ENCODE measurements around the gene TMIGD1. TPM values are rescaled to one million over a fixed set of nuclear protein-coding genes. Genes with fewer than 3 reads are reported as not detected.

Gene TMIGD1
- not detected for total RNA-seq
- polyA plus RNA-seq = not detected
- long read RNA-seq, donor 1 = 0 reads
- long read RNA-seq, donor 2 = 0 reads

GRCh38 chr17:30333503-30334360 lies at the start of gene TMIGD1:
Gene TMIGD1, minus strand, starts transcription at chr17:30334057. Its CDS starts 1,924 bp downstream, at chr17:30332133.
- no peak for TF ChIP-seq POLR2A (IDR thresholded peaks at IDR 0.05)
- Histone ChIP-seq H3K4me3 (no peak within 1 kb of the TSS), H3K4me1 (peaks cover 0 to 28% (median 6%) of the 10 kb centered on the region in 6 donors), H3K36me3 (no peaks in the 10 kb centered on the region), H3K27ac (no peak within 1 kb of the TSS), H3K9me3 (no peaks in the 10 kb centered on the region), H3K27me3 (replicated peaks in 1 of 7) (no peaks in the 10 kb centered on the region)
- intact Hi-C loops (cut with DNase I; ENCODE audit: low total_unique reads) = loop anchor here (10.0 kb wide), 1 partner anchor 229 kb away; no protein-coding TSS in a partner anchor
- DNase-seq = no peak
- WGBS, 5 donors = 88 to 92% (median 91%) methylated on average over 9 of the region's 9 CpGs

- H3K27ac ChIP-seq = no peak overlapping the region
- intact Hi-C loops (cut with DNase I; ENCODE audit: low total_unique reads) = no loop called here
- no peak for DNase-seq
- TF ChIP-seq POLR2A (IDR thresholded peaks at IDR 0.05) (no peak), POLR2AphosphoS5 (IDR thresholded peaks at IDR 0.05) (no peak), CTCF (IDR thresholded peaks at IDR 0.05 in 8 of 11, conservative IDR thresholded peaks at IDR 0.05 in 3 of 11) (no peak)
- 82 to 96% (median 90%) methylated on average over 1 of the region's 1 CpG for WGBS, 5 donors
- peaks cover 0 to 10% (median 0%) of the 10 kb centered on the region in 7 donors for H3K27me3 ChIP-seq (replicated peaks in 1 of 7)
- H3K4me1 ChIP-seq = peaks cover 22 to 66% (median 48%) of the 10 kb centered on the region in 6 donors
- peaks cover 0 to 26% (median 12%) of the 10 kb centered on the region in 6 donors for H3K36me3 ChIP-seq
- no peaks in the 10 kb centered on the region for H3K9me3 ChIP-seq
- no peak overlapping the region for H3K4me3 ChIP-seq
Measured at GRCh38 chr17:30382345-30382744, 48.5 kb upstream of the TMIGD1 start.

GRCh38 chr17:30381340-30381659 lies 47.4 kb upstream of the TMIGD1 start:
- 81 to 90% (median 83%) methylated on average over 2 of the region's 2 CpGs for WGBS, 5 donors
- TF ChIP-seq POLR2A (IDR thresholded peaks at IDR 0.05) (no peak), POLR2AphosphoS5 (IDR thresholded peaks at IDR 0.05) (no peak), CTCF (IDR thresholded peaks at IDR 0.05 in 8 of 11, conservative IDR thresholded peaks at IDR 0.05 in 3 of 11) (no peak)
- Histone ChIP-seq H3K27ac (peak overlapping the region in 1 of 8 donors; percentile 94), H3K4me3 (peak overlapping the region in 4 of 8 donors; percentile 74 to 93 (median 85)), H3K9me3 (no peaks in the 10 kb centered on the region), H3K27me3 (replicated peaks in 1 of 7) (peaks cover 0 to 13% (median 0%) of the 10 kb centered on the region in 7 donors), H3K4me1 (peaks cover 22 to 76% (median 54%) of the 10 kb centered on the region in 6 donors), H3K36me3 (peaks cover 0 to 15% (median 9%) of the 10 kb centered on the region in 6 donors)
- DNase-seq = no peak
- intact Hi-C loops (cut with DNase I; ENCODE audit: low total_unique reads) = no loop called here

- Histone ChIP-seq H3K4me1 (peaks cover 22 to 80% (median 56%) of the 10 kb centered on the region in 6 donors), H3K9me3 (no peaks in the 10 kb centered on the region), H3K36me3 (peaks cover 0 to 10% (median 5%) of the 10 kb centered on the region in 6 donors), H3K27ac (peak overlapping the region in 4 of 8 donors; percentile 90 to 94 (median 92)), H3K27me3 (replicated peaks in 1 of 7) (peaks cover 0 to 13% (median 0%) of the 10 kb centered on the region in 7 donors), H3K4me3 (peak overlapping the region in 6 of 8 donors; percentile 67 to 93 (median 85))
- TF ChIP-seq POLR2A (IDR thresholded peaks at IDR 0.05) (no peak), CTCF (IDR thresholded peaks at IDR 0.05 in 8 of 11, conservative IDR thresholded peaks at IDR 0.05 in 3 of 11) (no peak), POLR2AphosphoS5 (IDR thresholded peaks at IDR 0.05) (no peak)
- 68 to 83% (median 73%) methylated on average over 7 of the region's 7 CpGs for WGBS, 5 donors
- no peak for DNase-seq
- intact Hi-C loops (cut with DNase I; ENCODE audit: low total_unique reads) = no loop called here
Measured at GRCh38 chr17:30380643-30381339, 46.9 kb upstream of the TMIGD1 start.
